Common myeloid progenitor, CD34-positive (primary cell): ENCODE measurements around the gene CFAP47. TPM values are rescaled to one million over a fixed set of nuclear protein-coding genes. Genes with fewer than 3 reads are reported as not detected.
"Not testable (repeated sequence)": the region's sequence is repeated elsewhere in the genome, so short reads cannot be mapped to it uniquely, and the experiment has no call there.

Source experiments
- CTCF ChIA-PET: fragments of 350-600 bp; sonication (Branson Sonifier 250); formaldehyde crosslinking; loops from one replicate; lab custom pipeline; 2021; ENCODE audit warnings: antibody characterized with exemption; lab: Charles Lee
- POLR2A ChIA-PET: fragments of 350-600 bp; sonication (Branson Sonifier 250); formaldehyde crosslinking; loops from one replicate; lab custom pipeline; 2021; ENCODE audit warnings: antibody characterized with exemption; lab: Charles Lee
- DNase-seq, 3 donors: peaks; one replicate each; pipeline versions ENCODE4 v3.0.0 to v3.0.0-alpha.2; 2013
- H3K27ac ChIP-seq, 2 experiments: 1 replicate in 1 of 2; 2 replicates in 1 of 2; pipeline ENCODE4 v1.7.0; 2013; ENCODE audit warnings: inconsistent platforms in 2 of 2, low read length in 2 of 2, mild to moderate bottlenecking in 2 of 2, low read depth in 1 of 2, moderate library complexity in 1 of 2; ENCODE audit not compliant: severe bottlenecking in 2 of 2, insufficient read depth in 1 of 2, poor library complexity in 1 of 2
- H3K27me3 ChIP-seq, 5 experiments: replicated peaks in 2 of 5; 1 replicate in 3 of 5; 2 replicates in 2 of 5; pipeline versions ENCODE4 v1.6.1 to v1.7.0; 2013; ENCODE audit warnings: low read length in 4 of 5, mild to moderate bottlenecking in 2 of 5, moderate library complexity in 2 of 5, inconsistent platforms in 1 of 5; ENCODE audit not compliant: insufficient read depth in 5 of 5, control insufficient read depth in 4 of 5
- H3K36me3 ChIP-seq, 4 experiments: 1 replicate in 2 of 4; 2 replicates in 2 of 4; pipeline versions ENCODE4 v1.6.1 to v1.7.0; 2013; ENCODE audit warnings: low read length in 3 of 4, control low read depth in 1 of 4, mild to moderate bottlenecking in 1 of 4; ENCODE audit not compliant: control insufficient read depth in 4 of 4, insufficient read depth in 4 of 4
- H3K4me1 ChIP-seq, 4 experiments: 1 replicate in 3 of 4; 2 replicates in 1 of 4; pipeline versions ENCODE4 v1.6.1 to v1.7.1; 2013; ENCODE audit warnings: low read length in 3 of 4, mild to moderate bottlenecking in 3 of 4, control low read depth in 1 of 4, inconsistent platforms in 1 of 4, moderate library complexity in 1 of 4; ENCODE audit not compliant: control insufficient read depth in 4 of 4, insufficient read depth in 4 of 4; ENCODE audit errors: control extremely low read depth in 1 of 4
- H3K4me3 ChIP-seq, 7 experiments: 1 replicate in 4 of 7; 2 replicates in 3 of 7; pipeline versions ENCODE4 v1.5.1 to v1.7.0; 2013; ENCODE audit warnings: mild to moderate bottlenecking in 7 of 7, low read length in 6 of 7, moderate library complexity in 6 of 7, inconsistent platforms in 2 of 7, low read depth in 2 of 7, control low read depth in 1 of 7; ENCODE audit not compliant: insufficient read depth in 4 of 7, control insufficient read depth in 1 of 7; ENCODE audit errors: extremely low read depth in 1 of 7
- H3K9me3 ChIP-seq, 5 experiments: 1 replicate in 4 of 5; 2 replicates in 1 of 5; pipeline versions ENCODE4 v1.6.1 to v1.7.1; 2013; ENCODE audit warnings: low read length in 4 of 5, mild to moderate bottlenecking in 2 of 5, inconsistent platforms in 1 of 5, low read depth in 1 of 5, moderate library complexity in 1 of 5; ENCODE audit not compliant: control insufficient read depth in 4 of 5, insufficient read depth in 2 of 5; ENCODE audit errors: control extremely low read depth in 1 of 5
- WGBS: methylation state at CpG from one replicate; pipeline ENCODE4 v1.1.5; 2013; ENCODE audit not compliant: insufficient coverage; 5-methylcytosine and 5-hydroxymethylcytosine counted together
- polyA plus RNA-seq: library from polyadenylated mRNA; unstranded; fragments of 120-200 nt; gene quantifications from one replicate; pipeline ENCODE4 v1.2.1, GENCODE V29; 2013

CFAP47 gene
- polyA plus RNA-seq = 0.12 TPM

GRCh38 chrX:35919536-35920309, at the start of gene CFAP47:
Gene CFAP47 (plus strand): TSS chrX:35919734. CDS start chrX:35919800, 66 bp downstream.
- ChIA-PET CTCF (no interaction called here), POLR2A (no interaction called here)
- Histone ChIP-seq H3K9me3 (peaks cover 0 to 1% (median 0%) of the 10 kb centered on the region in 5 experiments), H3K36me3 (no peaks in the 10 kb centered on the region), H3K27me3 (peaks cover 0 to 9% (median 0%) of the 10 kb centered on the region in 5 experiments), H3K4me3 (peak within 1 kb of the TSS in 6 of 7 experiments; percentile 15 to 70 (median 38)), H3K27ac (no peak within 1 kb of the TSS), H3K4me1 (peaks cover 0 to 7% (median 5%) of the 10 kb centered on the region in 4 experiments)
- 26% methylated on average over 37 of the region's 38 CpGs for WGBS
- DNase-seq = peak; percentile 39 to 76 (median 67)

- no peaks in the 10 kb centered on the region for H3K4me1 ChIP-seq
- WGBS = 0% methylated on average over 1 of the region's 2 CpGs
- no peaks in the 10 kb centered on the region for H3K27me3 ChIP-seq
- ChIA-PET CTCF (no interaction called here), POLR2A (no interaction called here)
- DNase-seq = peak in 1 of 3 donors; percentile 11
- H3K9me3 ChIP-seq = no peaks in the 10 kb centered on the region
- no peak overlapping the region for H3K4me3 ChIP-seq
- H3K36me3 ChIP-seq = no peaks in the 10 kb centered on the region
- no peak overlapping the region for H3K27ac ChIP-seq
Observed at GRCh38 chrX:35880601-35881000, 38.9 kb upstream of the CFAP47 start.

GRCh38 chrX:35886135-35886534, 33.4 kb upstream of the CFAP47 start:
- no peak for DNase-seq
- ChIA-PET CTCF (no interaction called here), POLR2A (no interaction called here)
- Histone ChIP-seq H3K36me3 (no peaks in the 10 kb centered on the region), H3K4me3 (no peak overlapping the region), H3K4me1 (no peaks in the 10 kb centered on the region), H3K9me3 (no peaks in the 10 kb centered on the region), H3K27ac (no peak overlapping the region), H3K27me3 (no peaks in the 10 kb centered on the region)

GRCh38 chrX:35890699-35891098, 28.8 kb upstream of the CFAP47 start:
- H3K4me3 ChIP-seq = no peak overlapping the region
- H3K27ac ChIP-seq = no peak overlapping the region
- POLR2A ChIA-PET = no interaction called here
- H3K4me1 ChIP-seq = no peaks in the 10 kb centered on the region
- no peaks in the 10 kb centered on the region for H3K9me3 ChIP-seq
- no peaks in the 10 kb centered on the region for H3K36me3 ChIP-seq
- no peaks in the 10 kb centered on the region for H3K27me3 ChIP-seq
- WGBS = 57% methylated on average over 9 of the region's 9 CpGs
- DNase-seq = peak; percentile 15 to 74 (median 67)
- CTCF ChIA-PET = no interaction called here

- 90% methylated on average over 6 of the region's 6 CpGs for WGBS
- H3K4me3 ChIP-seq, H3K9me3 ChIP-seq, H3K4me1 ChIP-seq, H3K36me3 ChIP-seq, DNase-seq, H3K27ac ChIP-seq, CTCF ChIA-PET, H3K27me3 ChIP-seq, POLR2A ChIA-PET: not testable (repeated sequence)
Observed at GRCh38 chrX:35986816-35987215, 67.3 kb downstream of the CFAP47 start.

- WGBS = 58% methylated on average over 3 of the region's 5 CpGs
Observed at GRCh38 chrX:36007207-36007606, 87.7 kb downstream of the CFAP47 start.

GRCh38 chrX:36019125-36019524, 99.6 kb downstream of the CFAP47 start:
- 84% methylated on average over 6 of the region's 7 CpGs for WGBS
- Histone ChIP-seq H3K4me1 (no peaks in the 10 kb centered on the region), H3K4me3 (no peak overlapping the region), H3K9me3 (no peaks in the 10 kb centered on the region), H3K27ac (no peak overlapping the region), H3K27me3 (peaks cover 0 to 2% (median 0%) of the 10 kb centered on the region in 5 experiments), H3K36me3 (no peaks in the 10 kb centered on the region)
- CTCF ChIA-PET = no interaction called here
- POLR2A ChIA-PET = no interaction called here
- DNase-seq = no peak

More at GRCh38 chrX:36007207-36007606, 87.7 kb downstream of the CFAP47 start:
- no peaks in the 10 kb centered on the region for H3K4me1 ChIP-seq
- DNase-seq = no peak
- POLR2A ChIA-PET = no interaction called here
- H3K36me3 ChIP-seq = no peaks in the 10 kb centered on the region
- CTCF ChIA-PET = no interaction called here
- no peaks in the 10 kb centered on the region for H3K27me3 ChIP-seq
- H3K27ac ChIP-seq = no peak overlapping the region
- H3K9me3 ChIP-seq = no peaks in the 10 kb centered on the region
- no peak overlapping the region for H3K4me3 ChIP-seq
